Measurements from ENCODE around the gene CDK15.

CDK15 gene

GRCh38 chr2:201835066-201835465 is 28.7 kb downstream of the CDK15 start:
- Histone ChIP-seq H3K4me3 (ENCODE audit: insufficient read depth, low read length, poor library complexity, severe bottlenecking) (no peak overlapping the region), H3K36me3 (ENCODE audit: low read length) (no peaks in the 10 kb centered on the region), H2AFZ (ENCODE audit: low read depth, low read length, severe bottlenecking) (no peak overlapping the region), H3K27me3 (ENCODE audit: low read length) (no peaks in the 10 kb centered on the region), H4K20me1 (ENCODE audit: low read depth, low read length) (no peaks in the 10 kb centered on the region; the same call in 1 of the 2 replicates), H3K9ac (ENCODE audit: low read length) (no peak overlapping the region), H3K27ac (ENCODE audit: low read depth, low read length) (no peak overlapping the region), H3K9me3 (ENCODE audit: insufficient read depth, low read length) (no peaks in the 10 kb centered on the region), H3K4me2 (ENCODE audit: low read depth, low read length, poor library complexity, severe bottlenecking) (no peak overlapping the region), H3K9me2 (replicated peaks; ENCODE audit: insufficient read depth, low read length) (no peaks in the 10 kb centered on the region), H3K79me2 (ENCODE audit: insufficient read depth, low read length) (no peaks in the 10 kb centered on the region), H3F3A (ENCODE audit: insufficient read depth) (no peaks in the 10 kb centered on the region)
- TF ChIP-seq EZH2phosphoT487 (conservative IDR thresholded peaks at IDR 0.05; ENCODE audit: low read length): no peak
- TF ChIP-seq CTCF (IDR thresholded peaks at IDR 0.05; ENCODE audit: insufficient read depth, low read length, poor library complexity, severe bottlenecking): no peak

- no peaks in the 10 kb centered on the region for H3F3A ChIP-seq (ENCODE audit: insufficient read depth)
- H3K36me3 ChIP-seq (ENCODE audit: low read length): no peaks in the 10 kb centered on the region
- H3K9ac ChIP-seq (ENCODE audit: low read length): no peak overlapping the region
- H3K27ac ChIP-seq (ENCODE audit: low read depth, low read length): no peak overlapping the region
- H3K9me2 ChIP-seq (replicated peaks; ENCODE audit: insufficient read depth, low read length): no peaks in the 10 kb centered on the region
- no peaks in the 10 kb centered on the region for H3K9me3 ChIP-seq (ENCODE audit: insufficient read depth, low read length)
- no peaks in the 10 kb centered on the region for H3K79me2 ChIP-seq (ENCODE audit: insufficient read depth, low read length)
- no peak overlapping the region for H3K4me2 ChIP-seq (ENCODE audit: low read depth, low read length, poor library complexity, severe bottlenecking)
- no peak for TF ChIP-seq CTCF (IDR thresholded peaks at IDR 0.05; ENCODE audit: insufficient read depth, low read length, poor library complexity, severe bottlenecking)
- no peak for TF ChIP-seq EZH2phosphoT487 (conservative IDR thresholded peaks at IDR 0.05; ENCODE audit: low read length)
- H4K20me1 ChIP-seq (ENCODE audit: low read depth, low read length): no peaks in the 10 kb centered on the region; the same call in 1 of the 2 replicates
- H3K27me3 ChIP-seq (ENCODE audit: low read length): no peaks in the 10 kb centered on the region
- no peak overlapping the region for H3K4me3 ChIP-seq (ENCODE audit: insufficient read depth, low read length, poor library complexity, severe bottlenecking)
- no peak overlapping the region for H2AFZ ChIP-seq (ENCODE audit: low read depth, low read length, severe bottlenecking)
These were observed 31.1 kb downstream of the CDK15 start for GRCh38 chr2:201837391-201837790.

GRCh38 chr2:201837824-201838431 is 31.6 kb downstream of the CDK15 start:
- no peaks in the 10 kb centered on the region for H3K79me2 ChIP-seq (ENCODE audit: insufficient read depth, low read length)

More at GRCh38 chr2:201837824-201838431, 31.6 kb downstream of the CDK15 start:
- Histone ChIP-seq H3K9me2 (replicated peaks; ENCODE audit: insufficient read depth, low read length) (no peaks in the 10 kb centered on the region), H3K9me3 (ENCODE audit: insufficient read depth, low read length) (no peaks in the 10 kb centered on the region), H4K20me1 (ENCODE audit: low read depth, low read length) (no peaks in the 10 kb centered on the region; the same call in 1 of the 2 replicates), H3K36me3 (ENCODE audit: low read length) (no peaks in the 10 kb centered on the region), H3K4me3 (ENCODE audit: insufficient read depth, low read length, poor library complexity, severe bottlenecking) (no peak overlapping the region), H3K4me2 (ENCODE audit: low read depth, low read length, poor library complexity, severe bottlenecking) (no peak overlapping the region), H3K27ac (ENCODE audit: low read depth, low read length) (no peak overlapping the region), H2AFZ (ENCODE audit: low read depth, low read length, severe bottlenecking) (no peak overlapping the region), H3K27me3 (ENCODE audit: low read length) (no peaks in the 10 kb centered on the region), H3K9ac (ENCODE audit: low read length) (no peak overlapping the region), H3F3A (ENCODE audit: insufficient read depth) (no peaks in the 10 kb centered on the region)
- no peak for TF ChIP-seq CTCF (IDR thresholded peaks at IDR 0.05; ENCODE audit: insufficient read depth, low read length, poor library complexity, severe bottlenecking)
- no peak for TF ChIP-seq EZH2phosphoT487 (conservative IDR thresholded peaks at IDR 0.05; ENCODE audit: low read length)

Data from SU-DHL-6 (cell line).